ENCODE measurements around the gene FRMPD4.

The FRMPD4 gene

DNA sequence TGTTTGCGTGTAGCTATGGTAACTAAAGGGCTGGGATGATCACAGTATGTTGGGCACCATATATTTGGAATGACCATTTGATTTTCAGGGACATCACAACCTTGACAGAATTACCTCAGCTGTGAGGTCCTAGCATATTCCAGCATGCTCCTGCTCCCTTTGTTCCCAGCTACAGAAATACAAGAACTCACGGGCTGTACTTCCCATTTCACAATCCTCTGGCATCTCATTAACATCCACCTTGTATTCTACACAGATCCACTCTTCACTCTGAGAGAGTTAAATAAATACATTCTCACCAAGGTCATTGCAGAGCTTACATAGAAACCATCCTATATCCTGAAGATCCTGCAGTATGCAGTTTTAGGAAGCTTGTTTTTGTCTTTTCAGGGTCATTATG is 169.7 kb downstream of the FRMPD4 start:
- no peak for DNase-seq

DNA sequence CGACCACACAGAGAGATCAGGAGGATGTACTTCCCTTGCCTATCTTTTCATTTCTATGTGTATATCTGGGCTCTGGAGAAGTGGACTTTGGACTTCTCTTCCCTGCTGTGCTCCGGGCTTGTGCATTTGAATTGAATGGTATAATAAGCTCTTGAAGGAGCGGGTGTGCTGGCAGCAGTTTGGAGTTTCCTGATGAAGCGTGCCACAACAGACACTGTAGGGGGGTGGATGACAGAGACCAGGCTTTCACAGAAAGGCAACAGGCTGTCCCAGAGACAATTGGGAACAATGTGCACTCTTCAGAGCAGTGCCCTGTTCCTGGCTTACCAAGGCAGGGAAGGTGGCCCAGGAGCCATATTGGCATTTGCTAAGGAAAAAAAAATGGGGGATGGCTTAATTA is 170.1 kb downstream of the FRMPD4 start:
- DNase-seq, result no peak

DNA sequence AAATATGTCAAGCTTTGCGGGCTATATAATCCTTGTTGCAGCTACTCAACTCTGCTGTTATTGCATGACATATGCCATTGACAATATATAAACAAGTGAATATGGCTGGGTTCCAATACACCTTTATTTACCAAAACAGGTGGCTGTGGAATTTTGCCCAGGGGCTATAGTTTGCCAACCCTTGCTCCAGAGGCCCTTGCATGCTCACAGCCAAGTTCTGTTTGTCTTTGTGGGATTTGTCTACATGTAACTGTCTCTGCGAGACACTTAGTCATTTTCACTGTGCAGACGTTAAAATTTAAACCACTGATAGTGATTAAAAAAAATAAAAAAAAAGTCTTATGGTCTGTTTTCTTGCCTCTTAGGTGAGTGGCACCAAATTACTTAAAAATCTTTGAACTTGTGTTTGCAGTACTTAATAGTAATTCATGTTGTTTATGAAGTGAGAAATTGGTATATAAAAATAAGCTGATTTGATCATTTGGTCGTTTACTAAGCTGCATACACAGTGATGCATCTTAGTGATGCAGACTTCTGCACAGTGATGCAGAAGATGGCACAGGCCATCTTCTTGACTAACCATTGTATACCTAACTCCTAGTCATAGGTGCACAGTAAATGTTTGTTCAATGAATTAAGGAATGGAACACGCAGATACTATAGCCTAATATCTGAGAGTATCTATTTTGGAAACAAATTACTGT is 170.9 kb downstream of the FRMPD4 start:
- DNase-seq, result no peak

DNA sequence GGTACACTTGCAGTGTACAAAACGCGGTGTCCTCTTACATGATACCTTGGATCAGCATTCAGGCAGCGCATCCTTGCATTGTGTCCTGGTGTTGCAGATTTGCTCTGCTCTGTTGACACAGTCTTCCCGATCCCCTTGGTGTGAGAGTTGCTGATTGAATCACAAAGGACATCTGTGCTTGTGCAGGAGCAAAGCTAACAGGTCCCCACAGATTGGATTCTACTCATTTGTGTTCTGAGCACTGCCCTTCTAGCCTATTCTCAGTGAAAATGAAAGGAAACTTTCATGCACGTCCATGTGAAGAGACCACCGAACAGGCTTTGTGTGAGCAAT is 171.4 kb downstream of the FRMPD4 start:
- no peak for DNase-seq

DNA sequence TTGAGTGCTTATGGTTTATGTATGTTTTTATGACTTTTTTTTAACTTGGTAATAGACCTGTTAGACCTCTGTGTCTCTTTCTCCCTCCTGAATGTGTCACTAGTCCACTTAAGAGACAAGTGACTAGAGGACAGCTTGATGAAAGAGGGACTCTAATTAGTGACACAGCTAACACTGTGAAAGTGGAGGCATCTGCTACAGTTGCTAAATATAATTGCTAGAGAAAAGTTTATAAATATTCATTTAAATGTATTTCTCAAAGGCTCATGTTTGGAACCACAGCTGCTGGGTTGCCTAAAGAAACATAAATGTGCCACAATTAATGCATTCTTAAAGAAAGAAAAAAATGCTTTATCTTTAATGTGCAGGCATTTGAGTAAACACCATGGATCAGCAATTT is 176.4 kb downstream of the FRMPD4 start:
- DNase-seq, result no peak

DNA sequence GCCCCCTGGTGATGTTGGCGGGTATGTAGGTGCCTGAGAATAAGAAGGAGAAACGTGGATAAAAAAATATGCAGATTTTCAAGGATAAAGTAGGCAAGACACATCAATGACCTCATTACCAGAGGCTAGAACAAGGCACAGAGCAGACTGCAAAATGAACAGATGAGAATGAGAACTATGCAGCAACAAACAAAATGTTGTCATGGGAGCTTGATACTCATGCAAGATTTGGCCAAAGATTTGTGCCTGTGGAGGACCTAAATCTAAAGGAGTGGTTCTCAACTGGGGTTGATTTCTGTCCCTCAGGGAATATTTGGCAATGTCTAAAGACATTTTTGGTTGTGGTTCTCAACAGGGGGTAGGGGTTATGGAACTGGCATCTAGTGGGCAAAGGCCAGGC is 177.3 kb downstream of the FRMPD4 start:
- DNase-seq, result no peak

DNA sequence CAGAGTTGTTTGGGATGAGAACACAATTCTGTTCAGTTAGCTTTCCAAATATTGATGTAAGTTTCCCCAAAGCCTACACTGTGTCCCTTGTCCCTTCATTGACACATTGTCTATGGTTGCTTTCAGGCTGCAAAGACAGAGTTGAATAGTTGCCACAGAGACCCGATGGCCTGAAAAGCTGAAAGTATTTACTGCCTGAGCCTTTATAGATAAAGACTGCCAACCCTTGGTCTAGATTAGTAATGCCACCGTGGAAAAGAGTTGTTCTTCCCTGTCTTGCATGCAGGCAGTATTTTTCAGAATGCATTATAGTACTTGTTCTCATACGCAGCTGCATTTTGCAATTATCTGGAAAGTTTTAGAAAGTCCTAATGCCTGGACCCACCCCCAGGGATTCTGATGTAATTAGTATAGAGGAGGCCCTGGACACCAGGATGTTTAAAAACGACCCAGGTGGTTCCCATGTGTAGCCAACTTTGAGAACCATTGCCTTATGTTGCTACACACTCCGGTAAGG is 180.8 kb downstream of the FRMPD4 start:
- no peak for DNase-seq

DNA sequence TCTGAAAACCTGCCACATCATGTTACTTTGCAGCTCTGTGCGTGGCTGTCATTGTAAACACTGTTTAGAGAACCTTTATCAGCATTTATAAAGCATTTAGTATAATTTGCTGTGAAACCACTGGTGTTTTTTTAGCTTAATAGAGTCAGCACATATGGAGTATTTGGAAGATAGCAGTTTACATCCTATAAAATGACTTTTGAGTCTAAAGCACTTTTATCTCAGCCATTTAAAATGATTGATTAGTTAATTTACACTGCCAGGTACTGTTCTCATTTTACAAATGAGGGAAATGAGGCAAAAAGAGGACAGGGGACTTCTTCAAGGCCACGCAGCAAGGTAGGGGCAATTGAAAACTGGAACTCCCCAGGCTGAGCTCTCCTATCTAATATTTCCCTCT is 181.7 kb downstream of the FRMPD4 start:
- no peak for DNase-seq

DNA sequence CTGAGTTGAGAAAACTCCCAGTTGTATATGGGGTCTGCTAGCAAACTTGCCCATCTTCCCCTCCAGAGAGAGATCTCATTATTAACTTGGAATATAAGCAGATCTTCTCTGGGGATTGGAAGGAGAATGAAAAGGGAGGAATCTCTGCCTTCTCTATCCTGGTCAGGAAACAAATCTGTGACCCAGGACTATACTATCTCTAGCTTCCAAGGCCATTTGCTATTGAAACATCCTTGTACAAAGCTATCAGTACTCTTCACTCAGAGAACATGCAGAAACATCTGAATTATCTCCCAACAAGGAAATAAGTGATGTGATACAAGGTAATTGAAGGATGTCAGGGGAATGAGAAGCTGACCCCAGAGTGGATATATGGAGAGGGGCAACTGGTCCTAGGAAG is 183.8 kb downstream of the FRMPD4 start:
- DNase-seq, result no peak

DNA sequence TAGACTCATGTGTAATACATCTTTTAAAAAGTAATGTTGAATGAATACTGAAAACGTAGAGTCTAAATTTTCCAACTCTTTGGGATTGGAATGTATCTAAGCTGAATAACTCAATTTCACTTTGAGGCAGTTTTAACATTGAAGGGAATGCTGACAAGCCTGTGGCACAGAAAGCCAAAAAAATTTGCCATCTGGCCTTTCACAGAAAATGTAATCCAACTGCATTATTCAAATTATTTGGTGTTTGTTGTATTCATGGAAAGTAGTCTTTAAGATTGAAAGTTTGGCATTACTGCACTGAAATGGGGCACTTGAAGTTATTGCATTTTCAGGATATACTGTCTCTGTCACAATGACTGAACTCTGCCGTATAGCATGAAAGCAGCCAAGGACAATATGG is 186.9 kb downstream of the FRMPD4 start:
- no peak for DNase-seq

DNA sequence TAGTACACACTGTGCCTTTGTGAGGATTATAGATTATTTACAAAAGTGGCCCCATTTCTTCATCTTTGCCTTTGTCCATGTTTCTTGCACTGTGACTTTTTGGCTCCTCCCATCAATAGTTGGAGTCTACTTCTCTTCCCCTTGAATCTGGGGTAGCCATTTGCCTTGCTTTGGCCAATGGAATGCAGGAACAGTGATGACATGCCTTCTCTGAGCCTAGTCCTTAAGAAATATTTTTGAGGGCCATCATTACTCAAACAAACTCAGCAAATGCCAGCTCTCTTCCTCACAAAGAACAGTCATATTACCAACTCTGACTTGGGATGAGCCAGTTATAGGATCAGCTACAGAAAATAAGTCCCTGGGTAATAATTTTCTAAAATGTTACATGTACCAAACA is 189.6 kb downstream of the FRMPD4 start:
- DNase-seq, result no peak

DNA sequence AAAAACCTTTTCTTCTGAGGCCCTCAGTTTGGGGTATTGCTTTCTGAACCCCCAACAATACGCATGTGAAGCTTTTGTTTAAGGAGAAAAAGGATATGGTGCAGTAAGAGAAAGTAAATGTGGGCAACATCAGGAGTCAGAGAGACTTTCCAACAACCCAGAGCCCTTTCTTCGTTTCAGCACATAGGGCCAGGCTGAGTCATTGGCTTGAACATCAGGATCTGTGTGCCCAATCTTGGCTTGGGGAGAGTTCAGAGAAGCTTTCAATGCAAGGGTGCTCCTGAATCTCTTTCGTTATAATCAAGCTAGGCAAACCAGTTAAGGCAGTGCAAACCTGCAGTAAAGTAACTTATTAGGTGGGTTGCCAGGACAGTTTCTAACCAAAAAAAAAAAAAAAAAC is 191.2 kb downstream of the FRMPD4 start:
- no peak for DNase-seq

DNA sequence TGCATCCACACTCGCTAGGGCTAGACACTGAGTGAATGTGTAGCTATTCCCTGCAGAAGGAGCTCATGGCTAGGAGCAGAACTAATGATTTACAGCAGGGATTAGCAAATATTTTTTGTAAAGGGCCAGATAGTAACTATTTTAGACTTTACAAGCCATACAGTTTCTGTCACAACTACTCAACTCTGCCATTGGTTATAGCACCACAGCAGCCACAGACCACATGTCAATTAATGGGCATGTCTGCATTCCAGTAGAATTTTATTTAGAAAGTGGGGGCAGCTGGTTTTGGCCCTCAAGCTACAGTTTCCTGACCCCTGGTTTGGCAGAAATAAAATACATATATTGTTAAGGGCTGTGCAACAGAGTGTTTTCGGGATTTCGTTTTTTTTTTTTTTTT is 192.6 kb downstream of the FRMPD4 start:
- DNase-seq, result no peak

DNA sequence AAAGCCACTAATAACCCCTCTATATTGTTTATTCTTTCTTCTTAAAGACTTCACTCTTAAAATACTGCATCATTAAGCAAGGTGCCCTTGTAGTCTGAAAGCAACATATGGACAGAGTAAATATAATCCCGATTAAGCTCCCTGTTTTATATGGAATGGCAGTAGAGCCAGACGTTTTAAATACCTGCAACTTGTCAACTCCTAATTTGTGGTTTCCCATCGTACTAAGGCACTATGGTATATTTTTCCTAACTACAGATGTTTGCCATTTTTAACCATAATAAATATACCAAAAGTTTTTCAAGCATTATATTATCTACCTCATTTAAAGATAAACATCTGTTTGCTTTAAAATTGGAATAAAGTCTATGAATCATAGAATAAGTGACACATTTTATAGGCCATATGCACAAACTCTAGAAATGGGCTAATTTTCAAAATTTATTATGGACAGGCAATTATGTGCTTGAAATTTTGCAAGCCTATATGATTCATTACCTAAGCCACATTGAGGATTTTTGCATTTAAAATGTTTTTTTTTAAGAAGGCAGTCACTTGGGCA is 194.6 kb downstream of the FRMPD4 start:
- DNase-seq, result no peak

DNA sequence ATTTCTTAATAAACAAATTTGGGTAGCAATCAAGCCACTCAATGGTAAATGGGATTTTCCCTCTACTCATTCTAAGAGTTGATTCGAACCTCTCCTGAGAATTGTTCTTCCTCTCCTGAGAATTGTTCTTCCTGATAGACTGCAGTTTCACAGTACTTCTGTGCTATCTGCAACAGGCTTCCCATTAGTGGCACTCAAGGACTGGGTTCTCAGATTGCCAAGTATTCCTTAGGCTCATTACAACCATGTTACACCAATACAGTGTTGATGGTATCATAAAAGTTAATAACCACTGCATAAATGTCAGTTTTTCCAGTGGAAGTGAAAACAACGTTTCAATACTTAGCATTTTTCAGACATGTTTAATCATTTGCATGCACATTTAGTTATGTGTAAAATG is 201.6 kb downstream of the FRMPD4 start:
- DNase-seq, result no peak

DNA sequence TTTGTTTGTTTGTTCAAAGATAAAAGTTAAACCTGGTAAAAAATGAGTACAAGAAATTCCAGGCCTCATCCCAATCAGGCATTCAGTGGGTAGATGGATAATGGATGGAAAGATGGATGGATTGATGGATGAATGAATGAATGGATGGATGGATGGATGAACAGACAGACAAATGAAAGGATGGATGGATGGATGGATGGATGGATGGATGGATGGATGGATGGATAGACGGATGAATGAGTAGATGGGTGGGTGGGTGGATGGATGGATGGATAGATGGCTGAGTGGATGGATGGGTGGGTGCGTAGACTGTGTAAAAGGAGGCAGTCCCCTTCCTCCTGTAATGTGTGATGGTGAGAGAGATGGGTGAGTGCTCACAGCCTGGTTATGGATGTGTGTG is 206.7 kb downstream of the FRMPD4 start:
- no peak for DNase-seq

DNA sequence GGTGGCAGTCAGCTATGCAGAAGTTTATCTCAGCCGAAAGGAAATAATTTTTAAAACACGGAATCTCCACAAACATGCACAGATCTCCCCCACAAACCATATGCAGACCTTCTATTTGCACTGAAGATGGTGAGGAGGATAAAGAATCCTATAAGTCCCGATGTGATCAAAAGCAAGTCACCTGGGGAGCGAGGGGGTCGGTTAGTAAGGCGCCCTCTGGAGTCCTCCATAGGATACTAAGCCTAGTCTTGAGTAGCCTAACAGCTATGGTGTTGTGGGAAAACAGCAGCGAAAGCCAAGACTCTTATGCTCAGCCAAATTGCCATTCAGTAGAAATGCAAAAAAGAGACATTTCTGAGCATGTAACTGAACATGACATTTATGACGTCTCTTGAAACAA is 210.9 kb downstream of the FRMPD4 start:
- no peak for DNase-seq

DNA sequence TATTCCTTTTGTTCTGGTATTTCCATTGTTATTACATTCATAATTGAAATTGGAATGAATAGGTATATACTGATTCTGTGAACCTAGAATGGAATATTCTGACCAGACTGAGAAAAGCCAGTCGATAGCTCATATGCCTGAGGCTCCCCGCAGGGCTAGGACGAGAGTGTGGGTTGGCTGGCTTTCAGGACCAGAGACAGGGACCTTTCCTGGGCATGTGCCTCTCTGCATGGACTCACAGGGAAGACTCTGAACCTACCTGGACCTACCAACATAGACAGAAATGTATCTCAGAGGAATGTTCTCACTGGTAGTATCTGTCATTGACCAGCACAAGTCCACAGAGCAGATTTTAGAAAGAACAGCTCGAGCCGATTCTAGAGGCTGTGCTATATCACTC is 214.6 kb downstream of the FRMPD4 start:
- DNase-seq, result no peak

DNA sequence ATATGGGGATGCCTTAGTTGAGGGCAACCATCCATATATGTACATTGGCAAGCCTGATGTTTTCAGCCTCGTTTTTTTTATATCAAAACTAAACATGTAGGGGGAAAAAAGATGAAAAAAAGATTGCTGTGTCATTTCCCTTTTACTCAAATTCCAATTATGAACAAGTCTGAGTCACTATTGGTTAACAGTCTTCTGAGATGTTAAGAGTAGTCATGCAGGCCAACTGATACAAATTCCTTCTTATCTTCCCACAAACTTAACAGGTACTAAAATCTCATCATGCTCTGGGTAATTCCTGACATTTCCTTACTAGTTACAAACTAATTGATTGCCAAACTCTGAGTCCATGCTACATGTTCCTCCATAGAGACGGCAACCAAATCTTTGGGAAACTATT is 222.1 kb downstream of the FRMPD4 start:
- DNase-seq, result no peak

DNA sequence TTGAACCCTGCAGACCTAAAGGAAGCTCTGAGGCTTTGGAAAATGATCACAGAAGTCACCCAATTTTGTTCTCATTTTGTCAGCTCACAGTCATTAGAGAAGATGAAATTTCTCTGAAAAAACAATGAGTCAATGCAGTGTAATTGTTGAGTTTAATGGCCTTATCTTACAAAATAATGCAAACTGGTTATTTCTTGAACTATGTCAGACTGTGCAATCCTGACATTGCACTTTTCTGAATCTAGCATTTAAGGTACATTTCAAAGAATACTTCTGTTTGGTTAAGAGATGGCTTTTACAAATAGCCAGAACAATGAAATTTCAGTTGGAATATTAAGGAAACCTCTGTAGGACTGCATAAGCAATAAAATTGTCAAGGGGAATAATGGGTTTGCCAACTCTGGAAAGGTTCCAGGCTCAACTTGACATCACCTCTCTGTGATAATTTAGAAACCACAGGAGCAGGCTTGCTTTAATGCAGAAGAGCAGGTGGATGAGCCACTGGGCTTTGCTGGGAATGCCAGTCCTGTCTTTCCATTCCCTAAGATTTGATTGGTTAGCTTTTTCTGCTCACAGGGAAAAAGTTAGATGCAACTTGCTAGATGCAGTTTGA is 222.8 kb downstream of the FRMPD4 start:
- DNase-seq, result no peak

DNA sequence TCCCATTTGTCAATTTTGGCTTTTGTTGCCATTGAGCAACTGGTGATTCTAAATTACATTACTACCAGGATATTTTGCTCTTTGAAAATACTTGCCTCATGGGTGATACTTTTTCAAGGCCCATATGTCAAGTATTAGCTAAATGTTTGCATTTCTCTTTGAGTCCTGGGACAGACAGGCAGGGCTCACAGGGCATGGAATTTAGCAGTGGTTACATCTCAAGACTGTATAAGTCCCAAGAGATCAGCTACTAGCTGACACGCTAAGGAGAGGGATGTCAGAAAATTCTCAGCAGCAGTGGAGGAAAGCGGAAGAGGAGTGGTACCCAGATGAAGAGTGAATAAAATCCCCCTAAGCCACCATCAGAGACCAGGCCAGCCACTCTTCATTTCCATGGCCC is 224.9 kb downstream of the FRMPD4 start:
- no peak for DNase-seq

DNA sequence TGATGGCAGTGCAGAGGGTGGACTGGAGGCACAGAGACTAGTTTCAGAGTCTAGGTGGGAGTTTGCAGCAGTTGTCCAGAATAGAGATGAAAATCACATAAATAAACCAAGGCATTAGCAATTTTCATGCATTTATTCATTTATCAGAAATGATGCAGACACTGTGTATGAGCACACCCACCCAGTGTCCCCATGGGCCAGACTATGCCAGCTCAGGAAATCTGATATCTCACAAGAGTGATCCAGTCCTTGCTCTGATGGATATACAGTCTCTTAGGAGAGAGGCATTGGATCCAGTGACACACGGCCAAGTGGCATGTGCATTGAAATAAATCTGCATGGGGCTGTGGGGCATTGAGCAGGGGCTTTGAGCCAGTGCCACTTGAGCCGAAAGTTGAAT is 228.2 kb downstream of the FRMPD4 start:
- DNase-seq, result no peak

DNA sequence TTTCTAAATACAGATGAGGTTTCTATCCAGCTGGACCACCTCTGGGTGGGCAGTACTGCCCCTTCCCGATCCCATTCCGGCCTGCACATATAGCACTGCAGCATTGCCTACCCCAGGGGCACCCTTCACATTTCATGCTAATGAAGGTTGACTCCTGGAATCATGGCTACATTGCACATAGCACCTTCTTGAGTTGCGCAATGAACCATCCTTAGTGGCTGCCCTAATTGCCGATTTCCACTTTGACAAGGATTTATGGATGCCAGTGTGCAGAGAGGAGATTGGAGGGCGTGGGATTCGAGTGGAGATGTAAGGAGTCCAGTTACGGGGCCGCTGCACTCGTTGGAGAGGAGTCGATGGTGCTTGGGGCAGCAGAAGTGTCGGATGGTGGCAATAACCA is 229.0 kb downstream of the FRMPD4 start:
- DNase-seq, result no peak

DNA sequence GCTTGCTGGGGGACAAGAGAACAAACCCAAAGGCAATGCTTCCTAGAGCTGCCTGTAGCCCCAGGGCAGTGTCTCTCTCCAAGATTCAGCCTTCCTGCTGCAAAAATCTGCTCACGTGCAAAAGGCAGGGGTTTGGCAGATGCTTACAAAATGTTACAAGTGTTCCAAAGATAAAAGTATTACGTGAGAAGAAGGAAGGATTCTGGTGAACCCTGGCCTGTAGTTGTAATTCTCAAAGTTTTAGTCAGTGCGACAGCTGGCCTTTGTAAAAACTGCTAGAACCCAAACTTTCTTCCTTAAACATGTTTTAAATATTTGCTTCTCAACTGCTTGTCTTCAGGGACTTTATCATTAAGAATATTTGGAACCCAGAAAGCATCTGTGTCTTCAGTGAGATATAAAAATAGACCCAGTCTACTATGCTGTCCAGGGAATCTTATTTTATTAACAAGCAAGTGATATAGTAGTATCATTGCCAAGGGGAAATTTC is 232.3 kb downstream of the FRMPD4 start:
- DNase-seq, result no peak

DNA sequence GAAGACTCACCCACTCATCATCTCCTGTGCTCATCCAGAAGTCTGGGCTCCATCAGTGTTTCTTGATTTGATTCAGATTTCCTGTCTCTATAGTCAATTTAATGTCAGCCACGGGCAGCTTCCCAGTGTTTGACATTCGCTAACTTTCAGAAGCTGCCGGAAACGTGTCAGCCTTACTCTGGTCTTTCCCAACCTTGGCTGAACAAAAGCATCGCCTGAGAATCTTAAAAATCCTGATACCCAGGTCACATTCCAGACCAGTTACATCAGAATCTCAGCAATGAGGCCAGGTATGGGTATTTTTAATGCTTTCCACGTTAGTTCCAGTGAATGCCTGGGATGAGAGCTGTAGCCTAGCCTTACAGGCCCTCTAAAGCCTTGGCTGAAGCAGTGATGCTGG is 233.8 kb downstream of the FRMPD4 start:
- no peak for DNase-seq

Measured in activated gamma-delta T cell (primary cell).